Left ventricle myocardium superior (tissue), 1 donor: ENCODE results near the gene KANK2. TPM values are rescaled to one million over a fixed set of nuclear protein-coding genes. Genes with fewer than 3 reads are reported as not detected.

Experiments used
- ATAC-seq: fragments of 200-7000 bp; cut with Tn5 transposase; one replicate; pipeline ENCODE4 v1.9.1; 2020; ENCODE audit warnings: mild to moderate bottlenecking, moderate library complexity
- DNase-seq: peaks from one replicate; pipeline ENCODE4 v3.0.0-alpha.2; 2020
- intact Hi-C: fragments of 100-400 bp; cut with micrococcal nuclease; formaldehyde crosslinking; loops from one replicate; pipeline ENCODE4 v1.11.0; 2022
- total RNA-seq: library from RNA; stranded (reverse); fragmentation: NEBNext Ultra II Directional; extraction: Animal tissue kit (Norgen Biotek cat#: 25700); gene quantifications from one replicate; pipeline ENCODE4 v1.2.1, GENCODE V29; 2021
- donor health status: DM: no; HTN: yes; CAD: no; lungs with severe emphysema.

Gene KANK2
- total RNA-seq, 1 donor from 2014 or later, result 471 TPM

DNA sequence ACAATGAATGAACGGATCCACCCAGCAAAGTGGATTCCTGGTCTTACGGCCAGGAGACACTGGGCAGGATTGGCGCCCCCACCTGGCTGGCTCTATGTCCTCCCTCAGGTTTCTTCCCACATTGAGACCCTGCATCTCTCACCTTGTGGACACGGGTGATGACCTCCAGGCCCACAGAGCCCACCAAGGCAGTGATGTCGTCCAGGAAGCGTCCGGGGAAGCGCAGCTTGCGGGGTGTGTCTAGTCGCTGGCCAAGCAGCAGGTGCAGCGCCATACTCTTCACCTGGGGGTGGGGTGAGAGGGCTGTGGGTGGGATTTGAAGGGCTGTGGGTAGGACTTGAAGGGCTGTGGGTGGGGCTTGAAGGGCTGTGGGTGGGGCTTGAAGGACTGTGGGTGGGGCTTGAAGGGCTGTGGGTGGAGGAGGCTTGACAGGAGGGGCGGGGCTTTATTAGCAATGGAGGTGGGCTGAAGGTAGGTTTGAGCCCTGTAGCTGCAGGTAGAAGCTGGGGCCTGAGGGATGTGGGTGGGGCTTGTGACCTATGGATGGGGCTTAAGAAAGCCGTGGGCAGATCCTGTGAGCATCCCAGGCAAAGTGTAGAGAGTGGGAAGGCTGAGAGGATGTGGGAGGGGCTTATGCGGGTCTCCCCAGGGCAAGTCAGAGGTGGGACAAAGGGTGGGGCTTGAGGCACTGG is 30.0 kb upstream of the KANK2 start:
- intact Hi-C loops, result no loop called here
- no peak for ATAC-seq
- no peak for DNase-seq

DNA sequence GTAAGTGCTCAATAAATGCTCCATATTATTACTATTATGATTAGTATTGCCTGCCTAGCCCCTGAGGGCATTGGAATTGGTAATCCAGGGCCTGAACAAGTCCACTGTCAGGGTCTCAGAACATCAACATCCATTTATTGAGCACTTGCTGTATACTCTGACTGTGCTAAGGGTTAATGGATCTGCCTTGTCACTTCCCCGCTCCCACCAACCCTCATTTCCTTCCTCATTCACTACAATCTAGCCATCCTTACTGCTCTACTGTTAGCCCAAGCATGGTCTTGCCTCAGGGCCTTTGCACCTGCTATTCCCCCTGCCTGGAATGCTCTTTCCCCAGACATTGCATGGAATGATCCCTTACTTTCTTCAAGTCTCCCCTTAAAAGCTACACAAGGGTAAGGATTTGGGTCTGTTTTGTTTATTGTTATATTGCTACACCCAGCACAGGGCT is 29.4 kb upstream of the KANK2 start:
- ATAC-seq, result no peak
- no peak for DNase-seq
- intact Hi-C loops, result no loop called here

DNA sequence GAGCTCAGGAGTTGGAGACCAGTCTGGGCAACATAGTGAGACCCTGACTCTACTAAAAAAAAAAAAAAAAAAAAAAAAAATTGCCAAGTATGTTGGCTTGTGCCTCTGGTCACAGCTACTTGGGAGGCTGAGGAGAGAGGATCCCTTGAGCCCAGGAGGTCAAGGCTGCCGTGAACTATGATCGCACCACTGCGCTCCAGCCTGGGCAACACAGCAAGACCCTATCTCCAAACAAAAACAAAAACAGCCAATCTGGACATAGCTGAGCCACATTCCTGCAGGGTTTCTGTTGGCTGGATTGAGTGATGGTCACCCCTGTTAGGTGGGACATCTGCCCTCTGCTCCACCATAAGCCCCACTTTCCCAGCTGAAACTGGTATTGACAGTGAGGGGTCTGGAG is 28.5 kb upstream of the KANK2 start:
- ATAC-seq (no peak), DNase-seq (no peak)
- intact Hi-C loops, result no loop called here

DNA sequence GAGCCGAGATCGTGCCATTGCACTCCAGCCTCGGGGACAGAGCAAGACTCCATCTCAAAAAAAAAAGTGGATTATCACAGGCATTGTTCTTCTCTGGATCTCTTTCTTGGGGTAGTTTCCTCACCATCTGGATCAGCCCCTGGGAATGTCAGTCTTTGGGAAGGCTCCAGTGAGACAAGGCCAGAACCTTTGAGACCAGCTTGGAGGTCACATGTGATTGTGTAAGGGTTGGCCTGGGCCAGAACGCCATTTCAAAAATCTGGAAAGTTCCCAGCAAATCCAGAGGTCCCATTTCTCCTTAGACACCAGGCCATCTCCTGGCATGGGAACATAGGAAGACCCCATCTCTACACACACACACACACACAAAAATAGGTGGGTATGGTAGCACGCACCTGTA is 27.8 kb upstream of the KANK2 start:
- no peak for DNase-seq
- intact Hi-C loops, result no loop called here
- peak; percentile 83 for ATAC-seq

DNA sequence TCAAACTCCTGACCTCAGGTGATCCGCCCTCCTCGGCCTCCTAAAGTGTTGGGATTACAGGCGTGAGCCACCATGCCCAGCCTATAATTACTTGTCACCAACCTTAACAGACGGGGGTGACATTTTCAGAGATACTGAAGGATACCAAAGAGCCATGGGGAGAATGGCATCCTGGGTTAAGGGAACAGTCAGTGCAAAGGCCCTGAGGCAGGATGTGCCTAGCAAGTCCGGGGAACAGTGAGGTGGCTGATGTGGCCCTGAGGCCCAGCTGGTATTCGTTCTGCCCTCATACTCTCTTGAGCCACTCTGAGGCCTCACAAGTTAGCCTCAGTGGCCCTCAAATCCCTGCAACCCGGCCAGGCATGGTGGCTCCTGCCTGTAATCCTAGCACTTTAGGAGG is 27.1 kb upstream of the KANK2 start:
- ATAC-seq, result no peak
- no peak for DNase-seq
- intact Hi-C loops, result no loop called here

DNA sequence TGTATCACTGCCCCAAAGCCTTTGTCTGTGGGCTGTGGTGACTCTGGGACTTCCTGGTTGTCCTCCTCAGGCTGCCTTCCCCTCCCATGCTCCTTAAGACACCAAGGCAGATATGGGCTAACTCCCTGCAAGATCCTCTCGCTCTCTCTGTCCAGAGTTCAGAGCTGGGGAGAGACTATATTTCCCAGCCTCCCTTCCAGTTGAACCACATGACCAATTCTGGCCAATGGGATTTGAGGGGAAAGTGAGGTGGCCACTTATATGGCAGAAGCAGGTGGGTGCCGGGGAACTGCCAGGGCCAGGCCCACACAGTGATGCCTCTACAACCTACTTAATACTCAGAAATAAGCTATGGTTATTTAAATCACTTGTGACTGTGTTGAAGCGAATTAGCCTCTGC is 25.9 kb upstream of the KANK2 start:
- DNase-seq (no peak), ATAC-seq (no peak)
- intact Hi-C loops, result no loop called here

DNA sequence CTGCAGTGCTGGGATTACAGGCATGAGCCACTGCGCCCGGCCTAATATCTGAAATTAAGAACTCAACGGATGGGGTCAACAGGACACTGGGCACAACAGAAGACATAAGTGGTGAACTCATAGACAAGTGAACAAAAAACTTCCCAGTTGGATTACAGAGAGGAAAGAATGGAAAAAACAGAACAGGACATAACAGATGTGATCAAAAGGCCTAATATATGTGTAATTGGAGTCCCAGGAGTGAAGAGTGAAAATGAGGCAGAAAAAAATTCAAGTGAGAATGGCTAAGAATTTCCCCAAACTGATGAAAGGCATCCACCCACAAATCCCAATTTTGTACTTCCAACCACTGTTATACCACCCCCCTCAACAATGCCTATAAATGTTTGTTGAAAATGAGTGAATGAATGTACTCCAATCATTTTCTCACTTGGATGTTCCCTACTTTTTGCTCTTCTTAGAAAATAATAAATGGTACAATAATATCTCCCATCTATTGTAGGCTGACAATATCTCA is 23.8 kb upstream of the KANK2 start:
- DNase-seq (no peak), ATAC-seq (no peak)
- intact Hi-C loops, result no loop called here

DNA sequence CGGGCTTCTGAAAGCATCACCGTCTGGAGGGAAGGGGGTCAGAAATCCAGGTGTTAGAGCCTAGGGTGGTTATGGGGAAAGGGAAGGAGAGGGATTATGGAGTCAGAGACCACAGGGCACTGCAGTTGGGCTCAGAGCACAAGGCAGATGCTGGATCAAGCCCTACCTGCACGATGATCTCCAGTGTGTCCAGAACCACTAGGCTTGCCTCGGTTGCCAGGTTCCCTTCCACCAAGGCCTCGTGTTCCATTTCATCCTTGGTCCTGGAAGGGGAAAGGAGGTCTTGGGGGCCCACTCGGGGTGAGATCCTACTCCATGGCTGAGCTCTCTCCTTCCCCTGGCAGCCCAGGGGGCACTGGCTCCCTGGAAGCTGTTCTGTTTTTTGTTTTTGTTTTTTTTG is 17.0 kb upstream of the KANK2 start:
- intact Hi-C loops, result no loop called here
- no peak for ATAC-seq
- DNase-seq, result no peak

DNA sequence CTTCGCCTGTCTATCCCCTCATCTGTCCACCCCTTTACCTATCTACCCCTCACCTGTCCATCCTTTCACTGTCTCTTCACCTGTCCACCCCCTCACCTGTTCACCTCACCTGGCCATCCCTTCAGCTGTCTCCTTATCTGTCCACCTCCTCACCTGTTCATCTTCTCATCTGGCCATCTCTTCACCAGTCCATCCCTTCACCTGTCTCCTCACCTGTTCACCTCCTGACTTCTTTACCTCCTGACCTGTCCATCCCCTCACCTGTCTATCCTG is 13.2 kb upstream of the KANK2 start:
- intact Hi-C loops, result no loop called here
- ATAC-seq (no peak), DNase-seq (no peak)

DNA sequence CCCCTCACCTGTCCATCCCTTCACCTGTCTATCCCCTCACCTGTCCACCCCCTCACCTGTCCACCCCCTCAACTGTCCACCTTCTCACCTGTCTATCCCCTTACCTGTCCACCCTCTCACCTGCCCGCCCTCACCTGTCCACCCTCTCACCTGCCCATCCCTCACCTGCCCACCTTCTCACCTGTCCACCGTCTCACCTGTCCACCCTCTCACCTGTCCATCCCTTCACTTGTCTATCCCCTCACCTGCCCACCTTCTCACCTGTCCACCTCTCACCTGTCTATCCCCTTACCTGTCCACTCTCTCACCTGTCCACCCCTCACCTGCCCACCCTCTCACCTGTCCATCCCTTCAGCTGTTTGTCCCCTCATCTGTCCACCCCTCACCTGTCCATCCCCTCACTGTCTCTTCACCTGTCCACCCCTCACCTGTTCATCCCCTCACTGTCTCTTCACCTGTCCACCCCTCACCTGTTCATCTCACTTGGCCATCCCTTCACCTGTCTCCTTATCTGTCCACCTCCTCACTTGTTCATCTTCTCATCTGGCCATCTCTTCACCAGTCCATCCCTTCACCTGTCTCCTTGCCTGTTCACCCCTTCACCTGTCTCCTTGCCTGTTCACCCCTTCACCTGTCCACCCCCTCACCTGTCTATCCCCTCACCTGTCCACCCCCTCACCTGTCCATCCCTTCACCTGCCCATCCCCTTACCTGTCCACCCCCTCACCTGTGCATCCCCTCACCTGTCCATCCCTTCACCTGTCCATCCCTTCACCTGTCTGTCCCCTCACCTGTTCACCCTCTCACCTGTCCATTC is 12.7 kb upstream of the KANK2 start:
- intact Hi-C loops, result no loop called here
- ATAC-seq (no peak), DNase-seq (no peak)

DNA sequence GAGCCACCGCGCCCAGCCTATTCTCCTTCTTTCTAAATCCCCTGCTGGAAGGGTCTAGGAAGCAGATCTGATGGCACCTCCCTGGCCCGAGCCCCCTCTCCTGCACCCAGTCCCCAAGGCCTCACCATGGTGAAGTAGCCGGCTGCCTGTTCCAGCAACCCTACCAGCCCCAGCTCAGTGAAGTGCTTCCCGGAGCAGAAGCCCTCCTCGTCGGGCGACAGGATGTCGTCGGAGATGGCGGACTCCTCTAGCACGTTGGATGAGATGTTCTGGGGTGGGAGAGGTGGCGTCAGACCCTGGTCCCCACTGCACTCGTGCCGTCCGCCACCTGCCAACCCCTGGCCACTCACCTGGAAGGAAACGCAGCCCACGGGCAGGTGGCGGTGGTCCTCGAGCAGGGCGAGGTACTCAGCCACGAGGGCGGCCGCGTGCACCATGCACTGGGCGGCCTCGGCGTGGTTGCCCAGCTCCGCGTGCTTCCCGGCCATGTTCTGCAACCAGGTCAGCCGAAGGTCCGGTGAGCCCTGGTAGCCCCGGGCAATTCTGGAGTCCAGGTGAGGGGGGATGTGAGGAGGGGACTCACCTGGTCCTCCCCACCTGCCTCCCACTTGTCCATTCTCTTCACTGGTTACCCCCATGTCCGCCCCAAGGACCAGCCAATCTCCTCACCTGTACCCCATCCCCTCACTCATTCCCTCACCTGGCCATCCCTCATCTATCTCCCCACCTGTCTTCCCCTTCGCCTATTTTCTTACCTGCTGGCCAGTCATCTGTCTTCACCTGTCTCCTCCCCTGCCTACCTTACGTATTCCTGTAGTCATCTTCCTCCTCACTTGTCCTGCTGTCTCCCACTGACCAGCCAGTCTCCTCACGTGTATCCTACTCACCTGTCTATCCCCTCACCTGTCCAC is 11.5 kb upstream of the KANK2 start:
- no peak for DNase-seq
- no peak for ATAC-seq
- intact Hi-C loops, result no loop called here

DNA sequence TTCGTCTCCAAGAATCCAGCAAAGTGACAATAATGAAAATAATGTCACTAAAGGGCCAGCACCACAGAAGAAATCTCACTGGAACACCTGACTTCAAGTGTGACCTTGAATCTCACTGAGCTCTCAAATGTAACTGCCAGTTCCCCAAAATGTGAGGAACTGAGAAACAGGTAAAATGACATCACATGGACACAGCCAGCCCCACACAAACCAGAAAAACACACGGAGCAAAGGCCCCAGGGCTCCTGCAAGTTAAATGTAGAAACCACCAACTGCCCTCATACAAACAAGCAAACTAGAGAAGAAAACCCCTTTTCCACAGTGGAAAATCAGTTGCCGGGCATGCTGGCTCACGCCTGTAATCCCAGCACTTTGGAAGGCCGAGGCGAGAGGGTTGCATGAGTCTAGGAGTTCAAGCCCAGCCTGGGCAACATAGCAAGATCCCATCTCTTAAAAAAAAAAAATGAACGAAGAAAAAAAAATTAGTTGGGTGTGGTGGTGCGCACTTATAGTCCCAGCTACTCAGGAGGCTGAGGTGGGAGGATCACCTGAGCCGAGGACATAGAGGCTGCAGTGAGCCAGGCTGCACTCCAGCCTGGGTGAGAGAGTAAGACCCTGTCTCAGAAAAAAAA is 8.7 kb upstream of the KANK2 start:
- DNase-seq (no peak), ATAC-seq (no peak)
- intact Hi-C loops, result no loop called here

DNA sequence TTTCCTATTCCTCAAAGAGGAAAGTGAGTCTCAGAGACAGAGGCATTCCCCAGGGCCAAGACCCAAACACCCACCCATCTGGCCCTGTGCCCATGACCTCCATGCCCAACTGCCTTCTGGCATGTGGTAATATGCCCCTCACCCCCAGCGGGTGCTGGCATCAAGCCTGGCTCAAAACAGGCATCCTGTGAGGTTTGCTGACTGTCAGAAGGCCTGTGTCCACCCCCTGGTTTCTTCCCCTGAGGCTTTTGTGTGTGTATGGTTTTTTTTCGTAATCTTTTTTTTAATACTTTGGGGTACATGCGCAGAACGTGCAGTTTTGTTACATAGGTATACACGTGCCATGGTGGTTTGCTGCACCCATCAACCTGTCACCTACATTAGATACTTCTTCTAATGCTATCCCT is 7.6 kb upstream of the KANK2 start:
- no peak for ATAC-seq
- DNase-seq, result peak; percentile 59
- intact Hi-C loops, result loop anchor here (5.0 kb wide), 1 partner anchor 68 kb away; no protein-coding TSS in a partner anchor

DNA sequence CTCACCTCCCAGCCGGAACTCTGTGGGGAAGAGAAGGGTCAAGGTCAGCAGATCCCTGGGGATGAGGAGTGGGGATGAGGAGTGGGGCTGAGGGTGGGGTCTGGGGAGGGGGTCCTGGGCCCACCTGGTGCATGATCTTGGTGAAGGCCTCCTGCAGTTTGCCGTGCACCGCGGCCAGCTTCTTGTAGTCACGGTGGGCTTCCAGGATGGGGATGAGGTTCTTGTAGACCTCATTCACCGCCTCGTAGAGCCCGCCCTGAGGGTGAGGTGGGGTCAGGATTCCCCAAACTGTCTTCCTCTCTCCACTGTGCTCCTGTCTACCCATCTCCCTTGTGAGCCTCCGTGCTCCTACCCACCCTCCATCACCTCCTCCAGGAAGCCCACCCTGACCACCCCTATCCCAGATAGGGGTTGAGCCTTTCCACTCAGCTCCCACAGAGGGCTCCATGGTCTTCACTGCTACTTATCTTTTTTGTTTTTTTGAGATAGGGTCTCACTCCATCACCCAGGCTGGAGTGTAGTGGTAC is 6.8 kb upstream of the KANK2 start:
- no peak for DNase-seq
- intact Hi-C loops, result loop anchor here (5.0 kb wide), 1 partner anchor 67 kb away; no protein-coding TSS in a partner anchor
- ATAC-seq, result peak; percentile 3

DNA sequence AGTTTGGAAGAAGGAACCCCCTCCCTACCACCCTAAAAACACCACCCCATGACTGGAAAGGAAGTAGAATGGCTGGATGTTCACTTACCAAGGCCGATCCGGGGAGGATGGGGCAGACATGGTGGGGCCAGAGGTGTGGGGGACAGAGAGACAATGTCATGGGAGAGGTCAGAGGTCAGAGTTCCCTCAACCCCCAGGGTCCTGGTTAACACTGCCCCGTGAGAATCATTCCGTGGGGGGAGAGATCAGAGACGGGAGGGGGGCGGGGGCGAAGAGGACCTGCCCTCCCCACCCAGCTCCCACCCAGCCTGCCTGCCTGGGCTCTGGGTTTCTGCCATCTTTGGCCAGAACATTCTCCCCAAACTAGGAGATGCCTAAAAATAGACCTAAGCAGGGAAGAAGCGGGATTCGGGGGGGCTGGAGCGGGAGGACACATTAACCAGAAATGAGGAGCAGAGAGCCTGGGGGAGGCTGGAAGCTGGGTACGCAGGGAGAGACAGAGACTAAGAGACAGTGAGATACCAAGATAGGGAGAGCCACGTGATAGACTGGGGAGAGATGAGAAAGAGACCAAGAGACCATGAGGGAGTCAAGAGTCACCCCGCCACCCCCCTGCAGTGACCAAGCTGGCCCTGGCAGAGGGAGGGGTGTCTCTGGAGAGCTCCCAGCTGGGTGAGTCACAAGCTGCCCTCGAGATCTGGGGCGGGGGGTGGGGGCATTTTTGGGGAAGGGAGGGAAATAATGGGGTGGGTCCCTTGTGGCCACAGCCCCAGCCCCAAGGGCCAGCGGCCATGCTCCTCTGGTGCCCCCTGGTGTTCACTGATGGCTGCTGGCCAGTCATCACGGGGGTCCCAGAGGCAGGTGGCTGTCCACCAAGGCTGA is 6.1 kb upstream of the KANK2 start:
- intact Hi-C loops, result loop anchor here (5.0 kb wide), 1 partner anchor 66 kb away; no protein-coding TSS in a partner anchor
- ATAC-seq (peak; percentile 80), DNase-seq (peak; percentile 87)

DNA sequence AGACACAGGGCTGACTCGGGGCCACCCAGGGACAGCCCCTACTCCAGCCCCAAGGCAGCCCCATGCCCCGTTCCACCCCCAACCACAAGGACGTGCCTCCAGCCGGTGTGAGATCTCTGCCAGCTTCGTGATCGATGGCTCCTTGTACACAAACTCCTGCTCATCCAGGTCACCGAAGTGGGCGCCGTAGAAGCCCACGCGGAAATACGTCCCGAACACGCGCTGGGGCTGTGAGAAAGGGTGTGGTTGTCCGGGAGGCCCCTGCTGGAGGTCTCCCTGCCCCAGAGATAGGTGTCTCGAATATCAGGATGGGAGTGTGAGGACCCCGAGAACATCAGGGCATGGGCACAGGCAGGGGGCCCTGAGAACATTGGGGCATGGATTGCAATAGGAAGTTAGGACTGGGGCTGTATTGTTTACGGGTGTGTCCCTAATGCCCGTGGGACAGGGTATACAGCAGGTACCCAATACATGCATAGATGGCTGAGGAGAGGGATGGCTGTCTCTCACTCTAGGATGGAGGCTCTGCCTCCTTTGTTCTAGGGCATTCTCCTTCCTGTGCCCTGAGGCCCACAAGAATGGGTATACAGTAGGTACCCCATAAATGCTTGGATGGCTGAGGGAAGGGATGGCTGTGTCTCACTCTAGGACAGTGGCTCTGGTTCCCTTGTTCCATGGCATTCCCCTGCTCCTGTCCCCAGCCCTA is 5.3 kb upstream of the KANK2 start:
- no peak for DNase-seq
- intact Hi-C loops, result loop anchor here (5.0 kb wide), 1 partner anchor 65 kb away; no protein-coding TSS in a partner anchor
- ATAC-seq, result no peak

DNA sequence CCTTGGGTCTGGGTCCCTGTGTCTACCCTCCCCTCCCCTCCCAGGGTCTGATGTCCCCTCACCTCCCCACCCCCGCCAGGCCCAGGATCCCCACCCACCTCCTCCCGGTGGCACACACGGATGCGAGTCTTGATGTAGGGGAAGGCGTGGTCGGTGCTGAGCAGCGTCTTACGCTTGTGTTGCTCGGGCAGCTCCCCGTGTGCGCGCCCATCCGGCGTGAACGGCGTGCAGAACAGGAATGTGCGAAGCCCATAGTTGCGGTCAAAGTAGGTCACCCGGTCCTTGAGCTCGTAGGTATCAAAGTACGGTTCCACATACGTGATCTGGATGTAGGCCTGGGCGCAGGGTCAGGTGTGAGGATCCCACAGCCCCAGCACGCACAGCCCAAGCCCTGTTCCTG is 4.4 kb upstream of the KANK2 start:
- no peak for ATAC-seq
- intact Hi-C loops, result loop anchor here (5.0 kb wide), 1 partner anchor 64 kb away; no protein-coding TSS in a partner anchor
- no peak for DNase-seq
